Activated CD4-positive, alpha-beta T cell treated with anti-CD3 and anti-CD28 coated beads, Interleukin-2, Interleukin-6, amounts not matched to agents 100 ng/mL and 50 ng/mL, durations not matched to agents 16 hours and 8 hours (primary cell): ENCODE results near the gene TMA7.
"Not testable (repeated sequence)": the region's sequence is repeated elsewhere in the genome, so short reads cannot be mapped to it uniquely, and the experiment has no call there.

Experiments
- DNase-seq: peaks from one replicate; pipeline ENCODE4 v3.0.0-alpha.2; 2020

TMA7 gene

DNA sequence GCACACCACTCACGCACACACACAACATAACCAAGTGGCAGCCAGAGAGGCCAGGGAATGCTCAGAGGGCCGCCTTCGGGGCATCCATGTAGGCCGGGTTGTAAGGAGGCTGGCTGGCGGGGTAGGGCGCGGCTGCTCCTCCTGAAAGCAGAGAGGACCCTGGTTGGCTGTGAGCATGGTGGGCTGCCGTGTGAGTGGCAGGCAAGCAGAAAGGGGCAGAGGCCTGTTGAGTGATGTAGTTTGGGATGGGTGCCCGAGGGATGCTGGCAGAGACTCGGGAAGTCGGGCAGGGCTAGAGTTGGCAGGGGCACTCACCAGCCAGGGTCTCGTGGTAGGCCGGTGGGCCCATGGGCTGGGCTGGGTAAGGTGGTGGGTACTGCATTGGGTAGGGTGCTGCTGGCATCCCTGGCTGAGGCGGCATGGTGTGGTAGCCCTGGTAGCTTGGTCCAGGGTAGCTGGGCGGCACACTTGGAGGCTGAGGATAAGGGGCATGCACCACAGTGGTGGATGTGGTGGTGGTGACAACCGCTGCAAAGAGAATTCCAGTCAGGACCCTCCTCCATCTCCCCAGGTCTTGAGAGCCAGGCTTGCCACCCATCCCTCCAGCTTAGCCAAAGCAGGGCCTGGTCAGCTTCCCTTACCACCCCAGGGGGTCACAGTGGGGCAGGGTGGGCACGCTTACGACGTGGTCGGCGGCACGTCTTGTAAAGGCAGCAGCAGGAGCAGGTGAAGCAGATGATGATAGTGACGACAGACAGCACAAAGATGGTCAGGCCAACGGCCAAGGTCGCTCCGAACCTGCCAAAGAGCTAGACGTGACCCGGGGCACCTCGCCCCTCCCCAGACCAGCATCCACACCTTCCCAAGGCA, 29.2 kb downstream of the TMA7 start:
- DNase-seq: no peak

DNA sequence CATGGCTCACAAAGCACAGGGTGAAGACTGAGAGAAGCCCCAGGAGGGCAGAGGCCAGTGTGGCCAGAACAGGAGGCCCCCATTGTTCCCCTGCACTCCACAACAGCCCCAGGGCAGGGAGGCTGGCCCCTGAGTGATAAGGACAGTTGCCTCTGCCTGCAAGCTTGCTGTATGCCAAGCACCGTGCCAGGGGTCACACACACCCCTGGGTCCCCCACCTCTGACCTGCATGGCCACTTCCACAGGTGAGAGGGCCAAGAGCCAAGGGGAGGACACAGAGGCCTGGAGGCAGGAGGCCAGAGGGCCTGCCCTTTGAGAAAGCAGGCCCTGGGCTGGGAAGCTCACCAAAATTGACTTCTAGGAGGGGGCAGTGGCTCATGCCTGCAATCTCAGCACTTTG, 30.2 kb downstream of the TMA7 start:
- no peak for DNase-seq

DNA sequence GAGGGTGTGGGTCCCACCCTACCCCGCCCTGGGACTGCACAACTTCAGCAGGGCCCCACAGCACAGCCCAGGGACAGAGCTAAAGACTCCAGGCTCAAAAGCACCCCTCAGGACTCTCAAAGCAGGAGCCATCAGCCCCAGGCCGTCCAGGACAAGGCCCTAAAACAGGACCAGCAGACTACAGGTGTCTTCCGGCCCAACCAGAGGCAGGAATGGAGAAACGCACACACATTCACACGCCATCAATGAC, 32.5 kb downstream of the TMA7 start:
- DNase-seq: no peak

DNA sequence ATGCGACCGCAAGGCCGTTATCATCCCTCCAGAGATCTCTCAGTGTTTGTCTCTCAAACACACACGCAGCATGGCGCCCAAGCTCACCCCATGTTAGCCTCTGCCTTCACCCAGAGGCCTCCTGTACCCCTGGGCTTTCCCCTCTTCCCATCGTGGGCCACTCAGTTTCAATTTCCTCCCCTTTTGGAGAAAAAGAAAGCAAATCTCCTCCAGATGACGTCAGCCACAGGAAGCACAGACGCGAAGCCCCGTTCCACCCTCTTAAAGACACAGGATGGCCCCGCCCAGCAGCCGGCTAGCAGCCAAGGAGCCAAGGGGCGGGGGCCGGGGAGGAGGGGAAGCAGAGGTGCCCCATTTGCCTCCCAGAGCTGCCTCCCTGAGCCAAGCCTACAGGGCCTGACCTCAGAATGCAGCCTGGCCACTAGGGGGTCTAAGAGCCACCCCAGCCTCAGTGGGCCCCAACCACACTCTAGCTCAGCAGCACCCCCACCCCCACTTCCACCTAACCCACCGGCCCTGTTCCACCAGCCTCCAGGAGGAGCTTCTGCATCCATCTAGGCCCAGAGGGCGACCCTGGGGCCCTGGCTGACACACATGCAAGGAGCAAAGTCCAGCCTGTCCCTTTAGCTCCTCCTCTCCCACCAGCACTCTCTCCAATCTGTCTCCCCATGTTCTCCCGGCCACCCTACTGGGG, 33.0 kb downstream of the TMA7 start:
- DNase-seq: peak; percentile 98

DNA sequence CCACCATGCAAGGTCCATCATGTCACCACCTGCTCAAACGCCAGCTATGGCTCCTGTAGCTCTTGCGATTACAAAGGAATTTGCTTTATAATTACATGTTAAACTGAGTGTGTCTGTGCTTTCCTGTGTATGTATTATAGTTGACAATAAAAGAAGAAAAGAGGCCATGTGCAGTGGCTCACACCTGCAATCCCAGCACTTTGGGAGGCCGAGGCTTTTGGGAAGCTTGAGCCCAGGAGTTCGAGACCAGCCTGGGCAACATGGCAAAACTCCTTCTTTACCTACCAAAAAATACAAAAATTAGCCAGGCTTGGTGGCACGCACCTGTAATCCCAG, 33.5 kb downstream of the TMA7 start:
- no peak for DNase-seq

DNA sequence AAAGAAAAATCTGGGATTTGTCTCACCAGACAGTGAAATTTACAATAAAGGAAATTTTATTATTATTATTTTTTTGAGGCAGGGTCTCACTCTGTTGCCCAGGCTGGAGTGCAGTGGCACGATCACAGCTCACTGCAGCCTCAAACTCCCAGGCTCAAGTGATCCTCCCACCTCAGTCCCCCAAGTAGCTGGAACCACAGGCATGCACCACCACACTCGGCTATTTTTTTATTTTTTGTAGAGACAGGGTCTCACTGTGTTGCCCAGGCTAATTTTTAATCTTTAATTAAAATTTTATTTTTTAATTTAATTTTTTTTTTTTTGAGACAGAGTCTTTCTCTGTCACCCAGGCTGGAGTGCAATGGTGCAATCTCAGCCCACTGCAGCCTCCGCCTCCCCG, 34.0 kb downstream of the TMA7 start:
- not testable (repeated sequence) for DNase-seq

DNA sequence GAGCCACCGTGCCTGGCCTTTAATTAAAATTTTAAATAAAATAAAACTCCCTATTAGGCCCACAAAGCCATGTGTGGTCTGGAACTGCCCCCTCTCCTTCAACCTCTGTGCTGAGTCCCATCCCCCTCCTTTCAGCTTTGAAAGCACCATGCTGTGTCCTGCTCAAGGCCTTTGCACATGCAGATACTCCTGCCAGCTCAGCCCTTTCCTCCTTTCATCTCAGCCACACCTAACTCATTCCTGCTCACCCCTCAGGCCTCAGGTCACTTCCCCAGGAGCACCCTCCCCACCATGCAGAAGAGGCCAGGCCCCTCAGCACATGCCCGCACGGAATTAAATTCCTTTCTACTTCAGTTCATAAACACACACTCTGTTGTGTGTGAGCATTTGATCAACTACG, 34.6 kb downstream of the TMA7 start:
- DNase-seq: no peak

DNA sequence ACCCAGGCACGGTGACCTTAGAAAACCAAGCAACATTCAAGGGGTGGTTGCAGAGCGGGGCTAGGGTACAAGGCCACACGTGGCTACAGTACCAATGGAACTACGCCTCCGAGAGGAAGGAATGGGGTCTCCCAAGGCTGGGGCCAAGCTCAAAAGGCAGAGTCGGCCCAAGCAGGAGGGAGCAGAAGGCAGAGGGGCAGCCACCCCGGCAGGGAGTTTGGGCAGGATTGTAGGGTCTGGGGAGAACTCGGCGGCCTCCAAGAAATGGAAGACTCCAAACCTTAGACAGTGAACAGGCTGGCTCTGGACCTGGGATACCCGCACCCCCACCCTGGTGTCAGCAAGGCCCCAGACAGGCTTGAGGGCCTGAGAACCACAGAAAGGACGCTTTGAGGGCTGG, 35.1 kb downstream of the TMA7 start:
- no peak for DNase-seq

DNA sequence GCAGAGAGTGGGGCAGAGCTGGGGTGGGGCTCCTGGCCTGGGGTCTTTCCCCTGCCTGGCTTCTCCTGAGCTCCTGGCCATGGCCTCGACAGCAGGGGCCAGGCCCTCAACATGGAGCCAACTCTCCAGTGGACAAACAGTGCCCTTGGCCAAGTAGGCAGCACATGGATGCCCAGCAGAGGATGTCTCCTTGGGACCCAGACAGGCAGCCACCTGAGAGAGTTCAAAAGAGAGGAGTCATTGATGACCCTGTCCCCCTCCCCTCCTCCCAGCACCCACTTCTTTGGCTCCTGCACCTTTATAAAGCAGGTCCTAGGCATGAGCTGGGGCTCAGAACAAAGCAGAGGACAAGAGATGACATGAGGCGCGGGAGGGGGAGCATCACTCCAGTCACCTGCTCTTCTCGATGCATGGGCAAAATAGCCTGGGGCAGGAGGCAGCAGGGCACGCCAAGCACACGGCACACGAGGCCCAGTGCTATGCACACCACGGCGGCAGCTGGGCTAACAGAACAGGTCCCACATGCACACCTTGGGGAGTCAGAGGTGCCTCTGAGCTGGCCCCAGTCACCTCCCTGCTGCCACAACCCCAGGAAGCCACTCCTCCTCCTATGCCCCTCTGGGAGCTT, 36.5 kb downstream of the TMA7 start:
- no peak for DNase-seq

DNA sequence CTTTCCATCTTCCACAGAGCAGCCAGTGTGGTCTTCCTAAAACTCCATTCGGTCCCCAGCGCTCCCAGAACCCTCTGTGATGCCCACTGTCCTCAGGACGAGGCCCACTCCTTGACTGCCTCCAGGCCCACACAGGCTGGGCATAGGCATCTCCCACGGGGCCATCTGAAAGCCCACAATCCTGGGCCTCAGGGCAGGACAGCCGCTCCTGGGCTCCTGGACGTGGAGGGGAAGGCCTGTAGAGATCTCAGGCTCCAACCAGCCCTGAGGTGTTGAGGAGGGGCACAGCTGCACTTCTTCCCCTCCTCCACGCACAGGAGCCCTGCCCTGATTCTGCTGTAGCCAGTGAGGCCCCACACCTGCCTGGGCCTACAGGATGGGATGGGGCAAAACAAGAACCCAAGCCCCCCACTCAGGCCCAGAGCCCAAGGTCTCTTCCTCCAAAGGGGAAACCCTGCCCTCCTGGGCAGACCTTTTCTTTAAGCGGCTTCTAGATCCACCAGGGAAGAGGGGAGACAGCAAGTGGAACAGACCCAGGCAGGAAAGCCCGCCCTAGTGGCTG, 38.0 kb downstream of the TMA7 start:
- DNase-seq: no peak

DNA sequence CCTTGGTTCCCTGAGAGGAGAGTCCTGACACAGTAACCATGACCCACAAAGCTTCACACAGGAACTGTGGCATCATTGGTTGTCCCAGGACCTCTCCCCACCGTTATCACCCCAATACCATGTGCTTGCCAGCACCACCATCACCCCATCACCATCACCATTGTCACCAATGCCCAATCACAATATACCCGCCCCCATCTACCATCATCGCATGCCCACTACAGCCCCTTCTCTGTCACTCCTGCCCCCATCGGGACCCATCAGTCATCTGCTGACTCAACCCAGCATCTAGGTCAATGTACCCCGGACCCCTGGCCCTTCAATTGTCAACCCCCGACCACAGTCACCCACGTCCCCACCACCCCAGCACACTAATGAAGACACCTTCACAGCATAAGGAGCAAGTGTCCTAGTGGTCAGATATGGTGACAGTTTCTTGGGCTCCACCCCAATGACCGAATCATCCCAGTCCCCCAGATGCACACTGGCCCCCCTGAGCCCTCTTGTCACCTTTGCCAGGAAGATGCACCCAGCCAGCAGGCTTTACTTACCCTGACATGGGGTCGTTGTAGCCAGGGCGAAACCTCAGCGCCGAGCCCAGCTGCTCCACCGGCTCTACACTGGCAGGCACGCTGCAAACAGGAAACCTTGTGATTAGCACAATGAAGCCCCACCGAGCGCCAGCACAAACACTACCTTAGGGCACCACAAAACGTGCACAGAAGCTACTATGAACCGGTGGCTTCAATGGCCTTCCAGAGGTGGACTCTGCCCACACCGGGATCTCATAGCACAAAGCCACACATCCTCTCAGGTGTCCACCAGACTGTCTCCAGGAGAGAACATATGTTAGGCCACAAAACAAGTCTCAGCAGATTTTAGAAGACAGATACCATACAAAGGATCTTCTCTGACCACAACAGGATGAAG, 38.8 kb downstream of the TMA7 start:
- peak; percentile 71 for DNase-seq

DNA sequence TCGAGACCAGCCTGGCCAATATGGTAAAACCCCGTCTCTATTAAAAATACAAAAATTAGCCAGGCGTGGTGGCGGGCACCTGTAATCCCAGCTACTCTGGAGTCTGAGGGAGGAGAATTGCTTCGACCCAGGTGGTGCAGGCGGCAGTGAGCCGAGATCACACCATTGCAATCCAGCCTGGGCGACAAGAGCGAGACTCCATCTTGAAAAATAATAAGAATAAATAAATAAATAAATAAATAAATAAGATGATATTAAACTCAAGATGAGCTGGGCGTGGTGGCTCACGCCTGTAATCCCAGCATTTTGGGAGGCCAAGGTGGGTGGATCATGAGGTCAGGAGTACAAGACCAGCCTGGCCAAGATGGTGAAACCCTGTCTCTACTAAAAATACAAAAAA, 40.8 kb downstream of the TMA7 start:
- not testable (repeated sequence) for DNase-seq

DNA sequence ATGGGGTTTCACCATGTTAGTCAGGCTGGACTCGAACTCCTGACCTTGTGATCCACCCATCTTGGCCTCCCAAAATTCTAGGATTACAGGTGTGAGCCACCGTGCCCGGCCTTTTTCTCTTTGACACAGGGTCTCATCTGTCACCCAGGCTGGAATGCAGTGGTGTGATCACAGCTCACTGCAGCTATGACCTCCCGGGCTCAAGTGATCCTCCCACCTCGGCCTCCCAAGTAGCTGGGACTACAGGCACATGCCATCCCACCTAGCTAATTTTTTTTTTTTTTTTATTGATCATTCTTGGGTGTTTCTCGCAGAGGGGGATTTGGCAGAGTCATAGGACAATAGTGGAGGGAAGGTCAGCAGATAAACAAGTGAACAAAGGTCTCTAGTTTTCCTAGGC, 42.8 kb downstream of the TMA7 start:
- DNase-seq: not testable (repeated sequence)

DNA sequence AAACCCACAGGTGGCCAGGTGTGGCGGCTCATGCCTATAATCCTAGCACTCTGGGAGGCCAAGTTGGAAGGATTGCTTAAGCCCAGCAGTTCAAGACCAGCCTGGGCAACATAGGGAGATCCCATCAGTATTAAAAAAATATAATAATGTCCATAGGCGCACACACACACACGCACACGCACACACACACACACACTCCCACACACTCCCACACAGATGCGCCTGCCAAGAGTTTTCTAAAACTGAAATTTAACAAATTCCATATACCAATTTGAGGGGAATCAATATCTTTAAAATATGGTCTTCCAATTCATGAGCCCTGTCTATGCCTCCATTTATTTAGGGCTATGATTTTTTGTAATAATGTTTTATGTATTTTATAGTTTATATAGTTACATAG, 46.9 kb downstream of the TMA7 start:
- DNase-seq: no peak

DNA sequence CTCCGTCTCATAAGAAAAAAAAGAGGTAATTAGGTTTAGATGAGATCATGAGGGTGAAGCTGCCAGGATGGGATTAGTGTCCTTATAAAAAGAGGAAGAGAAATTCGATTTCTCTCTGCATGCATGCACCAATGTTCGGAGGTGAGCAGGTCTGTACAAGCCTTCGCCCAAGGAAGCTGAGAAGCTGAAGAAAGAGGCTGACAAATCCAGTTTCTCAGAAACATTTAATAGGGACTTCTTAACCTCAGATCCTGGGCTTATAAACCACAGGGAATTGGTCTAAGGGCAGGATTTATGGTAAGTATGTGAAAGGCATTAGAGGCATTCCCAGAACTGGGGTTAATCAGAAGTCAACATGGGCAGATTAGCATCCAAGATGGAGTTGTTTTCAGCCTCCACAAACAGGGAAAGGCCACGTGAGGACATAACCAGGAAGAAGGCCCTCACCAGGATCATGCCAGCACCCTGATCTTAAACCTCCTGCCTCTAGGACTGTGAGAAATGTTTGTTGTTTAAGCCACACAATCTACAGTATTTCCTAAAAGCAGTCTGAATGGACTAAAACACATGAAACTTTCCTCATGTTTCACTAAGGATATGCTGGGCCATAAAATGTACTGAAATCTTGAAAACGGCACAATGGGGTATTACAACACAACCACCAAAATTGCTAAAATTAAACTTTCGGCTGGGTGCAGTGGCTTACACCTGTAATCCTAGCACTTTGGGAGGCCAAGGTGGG, 52.6 kb downstream of the TMA7 start:
- no peak for DNase-seq

DNA sequence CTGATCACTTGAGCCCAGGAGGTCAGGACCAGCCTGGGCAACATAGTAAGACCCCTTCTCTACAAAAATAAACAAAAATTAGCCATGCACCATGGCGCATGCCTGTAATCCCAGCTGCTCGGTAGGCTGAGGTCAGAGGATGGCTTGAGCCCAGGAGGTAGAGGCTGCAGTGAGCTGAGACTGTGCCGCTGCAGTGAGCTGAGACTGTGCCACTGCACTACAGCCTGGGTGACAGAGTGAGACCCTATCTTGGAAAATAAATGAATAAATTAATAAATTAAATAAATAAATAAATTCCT, 53.1 kb downstream of the TMA7 start:
- no peak for DNase-seq
